Left renal cortex interstitium (tissue), 4 donors: ENCODE measurements around the gene CAMK2G. TPM values are rescaled to one million over a fixed set of nuclear protein-coding genes. Genes with fewer than 3 reads are reported as not detected.
A peak's percentile ranks its signal among the peaks of the same experiment; 100 is the strongest.
"Not testable (repeated sequence)": the region's sequence is repeated elsewhere in the genome, so short reads cannot be mapped to it uniquely, and the experiment has no call there.

Experiments
- DNase-seq, 4 donors: peaks; one replicate each; pipeline ENCODE4 v3.0.0-alpha.2; 2013; ENCODE audit warnings: low read depth in 4 of 4, low spot score in 2 of 4, missing footprints in 1 of 4
- polyA plus RNA-seq, 4 donors: library from polyadenylated mRNA; unstranded; fragments of 120-200 nt; gene quantifications; one replicate each; pipeline ENCODE4 v1.2.1, GENCODE V29; 2013; ENCODE audit not compliant: insufficient read length in 4 of 4

CAMK2G gene
- polyA plus RNA-seq, 4 donors, result 19.9 to 34.8 (median 26.9) TPM

GRCh38 chr10:73798927-73799560, 75.3 kb downstream of the CAMK2G start:
- no peak for DNase-seq

GRCh38 chr10:73798087-73798486, 76.3 kb downstream of the CAMK2G start:
- no peak for DNase-seq

- no peak for DNase-seq
Measured at GRCh38 chr10:73797324-73798025, 76.9 kb downstream of the CAMK2G start.

GRCh38 chr10:73796766-73797165, 77.6 kb downstream of the CAMK2G start:
- DNase-seq, result no peak

- DNase-seq, result not testable (repeated sequence)
Measured at GRCh38 chr10:73796035-73796434, 78.3 kb downstream of the CAMK2G start.

- not testable (repeated sequence) for DNase-seq
Measured at GRCh38 chr10:73795491-73795890, 78.9 kb downstream of the CAMK2G start.

- DNase-seq, result no peak
Measured at GRCh38 chr10:73793456-73793855, 80.9 kb downstream of the CAMK2G start.

- no peak for DNase-seq
Measured at GRCh38 chr10:73791871-73792400, 82.4 kb downstream of the CAMK2G start.

GRCh38 chr10:73790886-73791625, 83.3 kb downstream of the CAMK2G start:
- no peak for DNase-seq

GRCh38 chr10:73789659-73790055, 84.7 kb downstream of the CAMK2G start:
- DNase-seq, result no peak

GRCh38 chr10:73788864-73789658, 85.3 kb downstream of the CAMK2G start:
- no peak for DNase-seq

GRCh38 chr10:73787031-73787800, 87.1 kb downstream of the CAMK2G start:
- DNase-seq, result not testable (repeated sequence)

- DNase-seq, result no peak
Measured at GRCh38 chr10:73786512-73786885, 87.9 kb downstream of the CAMK2G start.

GRCh38 chr10:73785721-73786511, 88.4 kb downstream of the CAMK2G start:
- no peak for DNase-seq

- peak; percentile 90 to 97 (median 94) for DNase-seq
Measured at GRCh38 chr10:73785211-73785720, 89.1 kb downstream of the CAMK2G start, which contains the start of gene ZSWIM8. ZSWIM8 (plus strand) TSS chr10:73785606; CDS start chr10:73785879, 273 bp downstream.

GRCh38 chr10:73782749-73783085, 91.6 kb downstream of the CAMK2G start:
- no peak for DNase-seq

GRCh38 chr10:73781879-73782748, 92.2 kb downstream of the CAMK2G start, which contains the start of gene CHCHD1:
CHCHD1 (plus strand) TSS chr10:73782048; CDS start chr10:73782076, 28 bp downstream.
- peak; percentile 80 to 89 (median 86) for DNase-seq

GRCh38 chr10:73781548-73781878, 92.8 kb downstream of the CAMK2G start:
- no peak for DNase-seq
